Measurements from ENCODE around the gene AADACL3. TPM values are rescaled to one million over a fixed set of nuclear protein-coding genes. Genes with fewer than 3 reads are reported as not detected.

Gene AADACL3
- total RNA-seq, 6 experiments from 2014 or later, result not detected

- H3K27me3 ChIP-seq, result no peaks in the 10 kb centered on the region
- no peak for ATAC-seq
- H3K9me3 ChIP-seq, result no peaks in the 10 kb centered on the region
- 51% methylated on average over 3 of the region's 3 CpGs for WGBS (ENCODE audit: insufficient coverage, low coverage, low lambda C conversion rate, missing lambda C conversion rate)
- no peak overlapping the region for H3K4me3 ChIP-seq
- no peak for TF ChIP-seq POLR2A (IDR thresholded peaks at IDR 0.05)
- no peak for TF ChIP-seq CTCF (IDR thresholded peaks at IDR 0.05)
- no peaks in the 10 kb centered on the region for H3K4me1 ChIP-seq
- H3K36me3 ChIP-seq, result no peaks in the 10 kb centered on the region
- no peak for DNase-seq
- intact Hi-C loops (cut with DNase I), result no loop called here
- H3K27ac ChIP-seq, result no peak overlapping the region
Observed at GRCh38 chr1:12745126-12745991, 29.4 kb downstream of the AADACL3 start.

DNA sequence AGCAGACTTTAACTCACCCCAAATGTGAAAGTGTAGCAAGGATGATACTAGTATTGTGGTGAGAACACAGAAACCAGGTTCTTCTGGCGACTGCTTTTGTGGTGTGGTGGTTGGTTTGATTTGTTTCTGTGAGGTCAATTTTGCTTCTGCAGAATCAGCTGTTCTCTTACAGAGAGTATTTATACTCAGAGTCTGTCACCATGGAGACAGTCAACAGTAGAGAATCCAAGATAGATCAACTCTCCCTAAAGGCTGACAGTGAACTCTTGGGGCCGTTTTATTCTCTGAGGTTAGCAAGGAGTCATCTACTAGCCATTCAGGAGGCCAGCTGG, 30.0 kb downstream of the AADACL3 start, which contains the start of gene CFAP107:
Gene CFAP107 (plus strand): TSS at position 209 of the 332 bp plus-strand sequence. CDS start 231 bp downstream, outside the sequence.
- H3K9me3 ChIP-seq, result no peaks in the 10 kb centered on the region
- intact Hi-C loops (cut with DNase I), result no loop called here
- DNase-seq, result no peak
- no peaks in the 10 kb centered on the region for H3K36me3 ChIP-seq
- 14% methylated on average over 2 of the region's 2 CpGs for WGBS (ENCODE audit: insufficient coverage, low coverage, low lambda C conversion rate, missing lambda C conversion rate)
- H3K4me1 ChIP-seq, result peaks cover 0 to 4% (median 0%) of the 10 kb centered on the region in 4 donors
- no peaks in the 10 kb centered on the region for H3K27me3 ChIP-seq
- ATAC-seq, result peak in 1 of 4 donors; percentile 29
- TF ChIP-seq CTCF (IDR thresholded peaks at IDR 0.05) (no peak), POLR2A (IDR thresholded peaks at IDR 0.05) (no peak)
- H3K4me3 ChIP-seq, result no peak within 1 kb of the TSS
- H3K27ac ChIP-seq, result no peak within 1 kb of the TSS

DNA sequence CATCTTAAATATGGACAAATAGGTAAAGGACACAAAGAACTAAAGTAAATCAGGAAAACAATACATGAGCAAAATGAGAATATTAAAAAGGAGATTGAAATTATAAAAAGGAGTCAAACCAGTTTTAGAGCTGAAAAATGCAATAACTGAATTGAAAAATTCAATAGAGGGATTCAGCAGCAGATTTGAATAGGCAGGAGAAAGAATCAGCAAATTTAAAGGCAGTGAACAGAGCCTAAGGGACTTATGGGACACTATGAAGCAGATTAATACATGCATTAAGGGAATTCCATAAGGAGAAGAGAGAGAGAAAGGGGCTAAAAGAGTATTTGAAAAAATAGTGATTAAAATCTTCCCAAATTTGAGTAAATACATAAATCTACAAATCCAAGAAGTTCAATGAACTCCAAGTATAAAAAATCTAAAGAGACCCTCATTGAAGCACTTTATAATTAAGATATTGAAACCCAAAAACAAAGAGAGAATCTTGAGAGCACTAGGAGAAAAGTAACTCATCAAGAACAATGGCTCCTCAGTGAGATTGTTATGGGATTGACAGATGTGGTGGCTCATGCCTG, 33.0 kb downstream of the AADACL3 start:
- no peak for ATAC-seq
- no peaks in the 10 kb centered on the region for H3K36me3 ChIP-seq
- no peak overlapping the region for H3K4me3 ChIP-seq
- no peak for DNase-seq
- TF ChIP-seq POLR2A (IDR thresholded peaks at IDR 0.05) (no peak), CTCF (IDR thresholded peaks at IDR 0.05) (no peak)
- no peaks in the 10 kb centered on the region for H3K9me3 ChIP-seq
- H3K27ac ChIP-seq, result no peak overlapping the region
- H3K4me1 ChIP-seq, result peaks cover 0 to 6% (median 0%) of the 10 kb centered on the region in 4 donors
- H3K27me3 ChIP-seq, result no peaks in the 10 kb centered on the region
- intact Hi-C loops (cut with DNase I), result no loop called here

- intact Hi-C loops (cut with DNase I), result no loop called here
- ATAC-seq, result no peak
- no peak overlapping the region for H3K4me3 ChIP-seq
- H3K27ac ChIP-seq, result no peak overlapping the region
- H3K9me3 ChIP-seq, result no peaks in the 10 kb centered on the region
- TF ChIP-seq POLR2A (IDR thresholded peaks at IDR 0.05) (no peak), CTCF (IDR thresholded peaks at IDR 0.05) (no peak)
- no peaks in the 10 kb centered on the region for H3K36me3 ChIP-seq
- 65% methylated on average over 4 of the region's 4 CpGs for whole genome bisulfite sequencing (ENCODE audit: insufficient coverage, low coverage, low lambda C conversion rate, missing lambda C conversion rate)
- DNase-seq, result no peak
- H3K27me3 ChIP-seq, result no peaks in the 10 kb centered on the region
- peaks cover 0 to 6% (median 0%) of the 10 kb centered on the region in 4 donors for H3K4me1 ChIP-seq
Observed at GRCh38 chr1:12754738-12755137, 38.8 kb downstream of the AADACL3 start.
